Endothelial cell of umbilical vein (primary cell): ENCODE measurements around the gene NDUFA7. TPM values are rescaled to one million over a fixed set of nuclear protein-coding genes. Genes with fewer than 3 reads are reported as not detected.

ENCODE experiments used
- BruUV-seq: library from RNA; stranded (reverse); fragments of 400-500 nt; replicated peaks from 2 replicates; lab custom pipeline; 2021; lab: Mats Ljungman, UMichigan
- CTCF ChIA-PET: fragments of 300-600, 350-600 bp; sonication (Branson Sonifier 250); formaldehyde crosslinking; loops from one replicate; lab custom pipeline; 2021; ENCODE audit warnings: antibody characterized with exemption, inconsistent platforms; lab: Charles Lee
- POLR2A ChIA-PET: fragments of 300-600, 350-600 bp; sonication (Branson Sonifier 250); formaldehyde crosslinking; loops from one replicate; lab custom pipeline; 2021; ENCODE audit warnings: antibody characterized with exemption, inconsistent platforms; lab: Charles Lee
- DNase-seq: peaks from one replicate; pipeline ENCODE4 v3.0.0-alpha.2; 2011; ENCODE audit warnings: low read depth, low spot score
- FAIRE-seq: peaks from 2 replicates; lab custom pipeline; 2011; peaks lifted over from hg19 to GRCh38; lab: Jason Lieb, UNC
- H2AFZ ChIP-seq: 2 replicates; pipeline ENCODE4 v1.6.0; 2012; ENCODE audit warnings: low read depth, low read length, control low read depth, inconsistent platforms
- H3K27ac ChIP-seq: 2 replicates; pipeline ENCODE4 v1.5.1; 2011; ENCODE audit warnings: low read depth, mild to moderate bottlenecking, control low read depth, low read length, moderate library complexity; ENCODE audit not compliant: insufficient read depth
- H3K27me3 ChIP-seq, 2 experiments: 2 replicates each; pipeline versions ENCODE4 v1.6.0 to v1.6.1; 2011; ENCODE audit warnings: low read length in 2 of 2, mixed read lengths in 1 of 2; ENCODE audit not compliant: control insufficient read depth in 2 of 2, insufficient read depth in 2 of 2
- H3K36me3 ChIP-seq, 2 experiments: 2 replicates in 1 of 2; 3 replicates in 1 of 2; pipeline ENCODE4 v1.5.1; 2011; ENCODE audit warnings: low read length in 2 of 2, mild to moderate bottlenecking in 1 of 2, moderate library complexity in 1 of 2; ENCODE audit not compliant: control insufficient read depth in 2 of 2, insufficient read depth in 2 of 2; ENCODE audit errors: extremely low read depth in 1 of 2
- H3K4me1 ChIP-seq: 3 replicates; pipeline ENCODE4 v1.5.1; 2011; ENCODE audit warnings: mild to moderate bottlenecking, low read length; ENCODE audit not compliant: control insufficient read depth, insufficient read depth; ENCODE audit errors: extremely low read depth
- H3K4me2 ChIP-seq: 2 replicates; pipeline ENCODE4 v1.6.1; 2011; ENCODE audit warnings: low read length, control low read depth, mixed read lengths; ENCODE audit not compliant: insufficient read depth
- H3K4me3 ChIP-seq, 3 experiments: fragments of 200-600 bp in 1 of 3; sonication (generic), shearing (Covaris generic) in 1 of 3; replicated peaks in 1 of 3; 2 replicates each; pipeline ENCODE4 v1.5.1; 2011 to 2016; ENCODE audit warnings: control low read depth in 3 of 3, low read length in 3 of 3, mild to moderate bottlenecking in 2 of 3, inconsistent platforms in 1 of 3, low read depth in 1 of 3, moderate library complexity in 1 of 3; ENCODE audit not compliant: insufficient read depth in 1 of 3
- H3K79me2 ChIP-seq: 2 replicates; pipeline ENCODE4 v1.6.0; 2012; ENCODE audit warnings: low read length, inconsistent platforms; ENCODE audit not compliant: control insufficient read depth, insufficient read depth
- H3K9ac ChIP-seq: replicated peaks from 2 replicates; pipeline ENCODE3; 2011; ENCODE audit warnings: low read length, control low read depth; ENCODE audit not compliant: insufficient read depth; ENCODE audit errors: extremely low read depth
- H3K9me1 ChIP-seq: replicated peaks from 3 replicates; pipeline ENCODE4 v1.6.0; 2011; ENCODE audit warnings: mild to moderate bottlenecking, low read length; ENCODE audit not compliant: control insufficient read depth, insufficient read depth; ENCODE audit errors: extremely low read depth
- H3K9me3 ChIP-seq: replicated peaks from 2 replicates; pipeline ENCODE4 v1.5.1; 2012; ENCODE audit warnings: low read length, inconsistent platforms; ENCODE audit not compliant: control insufficient read depth, insufficient read depth
- H4K20me1 ChIP-seq: replicated peaks from 2 replicates; pipeline ENCODE3; 2011; ENCODE audit warnings: mild to moderate bottlenecking, low read length; ENCODE audit not compliant: control insufficient read depth, insufficient read depth; ENCODE audit errors: extremely low read depth
- EZH2 ChIP-seq: IDR thresholded peaks from 2 replicates; pipeline ENCODE4 v1.6.1; 2012; ENCODE audit warnings: borderline replicate concordance, low read depth, mild to moderate bottlenecking, moderate library complexity, low read length, inconsistent platforms; ENCODE audit not compliant: severe bottlenecking
- GATA2 ChIP-seq: IDR thresholded peaks from 2 replicates; pipeline ENCODE4 v1.7.0; 2011; ENCODE audit warnings: low read depth, mild to moderate bottlenecking, moderate library complexity, mixed read lengths, low read length; ENCODE audit not compliant: insufficient read length, insufficient read depth
- JUN ChIP-seq: IDR thresholded peaks from 2 replicates; pipeline ENCODE4 v1.6.1; 2011; ENCODE audit warnings: borderline replicate concordance, low read depth; ENCODE audit not compliant: insufficient read length, insufficient read depth
- MYC ChIP-seq: IDR thresholded peaks from one replicate; pipeline ENCODE4 v1.6.1; 2011; ENCODE audit warnings: mild to moderate bottlenecking, low read depth, low read length
- POLR2A ChIP-seq: IDR thresholded peaks from 2 replicates; pipeline ENCODE4 v1.6.1; 2012; ENCODE audit warnings: low read depth, mild to moderate bottlenecking, control low read depth, low read length
- POLR2AphosphoS5 ChIP-seq: IDR thresholded peaks from 2 replicates; pipeline ENCODE4 v1.6.1; 2012; ENCODE audit warnings: low read depth, mild to moderate bottlenecking, control low read depth, low read length, moderate library complexity; ENCODE audit not compliant: insufficient read depth
- dilution Hi-C: fragments of 300-500 bp; cut with MboI; formaldehyde crosslinking; loops from one replicate; pipeline ENCODE4 v1.15.0; 2019; ENCODE audit warnings: low sequenced_read_pairs; ENCODE audit not compliant: extremely low pct_ligation_motif_present
- intact Hi-C: fragments of 100-400 bp; cut with micrococcal nuclease; formaldehyde crosslinking; loops from one replicate; pipeline ENCODE4 v1.10.0; 2022
- polyA plus RNA-seq, 4 experiments: library from polyadenylated mRNA; depleted of rRNA in 3 of 4; stranded (reverse) in 3 of 4; unstranded in 1 of 4; fragments of >200 nt; gene quantifications; 2 replicates each; pipeline versions ENCODE4 v1.2.1 to v1.2.3, GENCODE V29; 2011 to 2012; ENCODE audit warnings: missing spikeins in 1 of 4
- total RNA-seq: library from RNA; stranded (reverse); gene quantifications from 2 replicates; pipeline ENCODE4 v1.2.3, GENCODE V29; 2021
- TF ChIP-seq, protein P1 (sequence below), 2 donors: IDR thresholded peaks; 1 replicate in 1 of 2; 2 replicates in 1 of 2; pipeline ENCODE4 v1.5.1; 2011; ENCODE audit warnings: low read length in 2 of 2, mild to moderate bottlenecking in 2 of 2, moderate library complexity in 2 of 2, control low read depth in 1 of 2, inconsistent platforms in 1 of 2, low read depth in 1 of 2; ENCODE audit not compliant: insufficient read depth in 1 of 2; ENCODE audit errors: extremely low read depth in 1 of 2
- TF ChIP-seq, protein P2 (sequence below): IDR thresholded peaks from 2 replicates; pipeline ENCODE4 v1.6.1; 2011; ENCODE audit not compliant: insufficient read depth, insufficient read length

The NDUFA7 gene
- total and polyA plus RNA-seq, 2 donors (not counting 3 experiments of a cell fraction or from before 2014, with no cell fraction given), result 60.2 to 169 TPM

DNA sequence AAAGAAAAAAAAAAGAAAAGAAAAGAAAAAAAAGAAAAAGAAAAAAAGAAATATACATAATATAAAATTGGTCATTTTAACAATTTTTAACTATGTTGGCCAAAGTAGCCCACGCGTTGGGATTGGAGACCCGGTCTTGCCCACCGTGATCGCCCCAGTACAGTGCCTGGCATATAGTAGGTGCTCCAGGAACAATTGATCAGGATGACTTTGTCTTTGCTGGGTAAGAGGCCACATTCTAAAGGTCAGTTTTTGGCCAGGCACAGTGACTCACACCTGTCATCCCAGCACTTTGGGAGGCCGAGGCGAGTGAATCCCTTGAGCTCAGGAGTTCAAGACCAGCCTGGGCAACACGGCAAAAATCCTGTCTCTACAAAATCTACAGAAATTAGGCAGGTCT, 39.0 kb upstream of the NDUFA7 start:
- Histone ChIP-seq H2AFZ (no peak overlapping the region), H3K27me3 (no peaks in the 10 kb centered on the region), H3K27ac (no peak overlapping the region), H3K79me2 (no peaks in the 10 kb centered on the region), H3K4me3 (no peak overlapping the region), H3K36me3 (no peaks in the 10 kb centered on the region), H3K9me3 (no peaks in the 10 kb centered on the region), H4K20me1 (no peaks in the 10 kb centered on the region), H3K9me1 (no peaks in the 10 kb centered on the region), H3K9ac (no peak overlapping the region), H3K4me2 (no peak overlapping the region), H3K4me1 (peaks cover 42% of the 10 kb centered on the region)
- no peak for DNase-seq
- no TSS peak for BruUV-seq
- intact Hi-C loops (no loop called here), dilution Hi-C loops (no loop called here)
- POLR2A ChIA-PET, result interaction anchor here (0.7 kb wide), 1 partner anchor 31 kb away, joined by 4 read pairs; no protein-coding TSS in a partner anchor
- CTCF ChIA-PET, result interaction anchor here (0.6 kb wide), 1 partner anchor 9 kb away, joined by 3 read pairs; no protein-coding TSS in a partner anchor
- no peak for FAIRE-seq
- TF ChIP-seq GATA2 (no peak), EZH2 (no peak), MYC (no peak), POLR2A (no peak)
- TF ChIP-seq, protein P1, sequence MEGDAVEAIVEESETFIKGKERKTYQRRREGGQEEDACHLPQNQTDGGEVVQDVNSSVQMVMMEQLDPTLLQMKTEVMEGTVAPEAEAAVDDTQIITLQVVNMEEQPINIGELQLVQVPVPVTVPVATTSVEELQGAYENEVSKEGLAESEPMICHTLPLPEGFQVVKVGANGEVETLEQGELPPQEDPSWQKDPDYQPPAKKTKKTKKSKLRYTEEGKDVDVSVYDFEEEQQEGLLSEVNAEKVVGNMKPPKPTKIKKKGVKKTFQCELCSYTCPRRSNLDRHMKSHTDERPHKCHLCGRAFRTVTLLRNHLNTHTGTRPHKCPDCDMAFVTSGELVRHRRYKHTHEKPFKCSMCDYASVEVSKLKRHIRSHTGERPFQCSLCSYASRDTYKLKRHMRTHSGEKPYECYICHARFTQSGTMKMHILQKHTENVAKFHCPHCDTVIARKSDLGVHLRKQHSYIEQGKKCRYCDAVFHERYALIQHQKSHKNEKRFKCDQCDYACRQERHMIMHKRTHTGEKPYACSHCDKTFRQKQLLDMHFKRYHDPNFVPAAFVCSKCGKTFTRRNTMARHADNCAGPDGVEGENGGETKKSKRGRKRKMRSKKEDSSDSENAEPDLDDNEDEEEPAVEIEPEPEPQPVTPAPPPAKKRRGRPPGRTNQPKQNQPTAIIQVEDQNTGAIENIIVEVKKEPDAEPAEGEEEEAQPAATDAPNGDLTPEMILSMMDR (IDR thresholded peaks at IDR 0.05; ENCODE audit: extremely low read depth in 1 of 2, insufficient read depth in 1 of 2, low read depth in 1 of 2, low read length in 2 of 2), result no peak

- TF ChIP-seq POLR2AphosphoS5 (no peak), JUN (no peak), POLR2A (no peak), EZH2 (no peak), MYC (no peak), GATA2 (no peak)
- TF ChIP-seq, protein P2, sequence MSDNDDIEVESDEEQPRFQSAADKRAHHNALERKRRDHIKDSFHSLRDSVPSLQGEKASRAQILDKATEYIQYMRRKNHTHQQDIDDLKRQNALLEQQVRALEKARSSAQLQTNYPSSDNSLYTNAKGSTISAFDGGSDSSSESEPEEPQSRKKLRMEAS, result no peak
- H4K20me1 ChIP-seq, result no peaks in the 10 kb centered on the region
- no peaks in the 10 kb centered on the region for H3K9me3 ChIP-seq
- no peaks in the 10 kb centered on the region for H3K36me3 ChIP-seq
- H3K79me2 ChIP-seq, result no peaks in the 10 kb centered on the region
- H3K27me3 ChIP-seq, result no peaks in the 10 kb centered on the region
- dilution Hi-C loops (no loop called here), intact Hi-C loops (no loop called here)
- BruUV-seq, result no TSS peak
- no peak overlapping the region for H3K9ac ChIP-seq
- peaks cover 46% of the 10 kb centered on the region for H3K4me1 ChIP-seq
- H3K9me1 ChIP-seq, result no peaks in the 10 kb centered on the region
- ChIA-PET CTCF (no interaction called here), POLR2A (no interaction called here)
- H3K4me2 ChIP-seq, result no peak overlapping the region
- H3K27ac ChIP-seq, result no peak overlapping the region
- H3K4me3 ChIP-seq, result no peak overlapping the region
- H2AFZ ChIP-seq, result no peak overlapping the region
- FAIRE-seq (no peak), DNase-seq (no peak)
These were observed 37.8 kb upstream of the NDUFA7 start for GRCh38 chr19:8358948-8359347.
